ENCODE measurements around the gene NINJ2.

The NINJ2 gene

GRCh38 chr12:574475-575128, 88.6 kb downstream of the NINJ2 start:
- in situ Hi-C loops (cut with HindIII; ENCODE audit: low sequenced_read_pairs): no loop called here

DNA sequence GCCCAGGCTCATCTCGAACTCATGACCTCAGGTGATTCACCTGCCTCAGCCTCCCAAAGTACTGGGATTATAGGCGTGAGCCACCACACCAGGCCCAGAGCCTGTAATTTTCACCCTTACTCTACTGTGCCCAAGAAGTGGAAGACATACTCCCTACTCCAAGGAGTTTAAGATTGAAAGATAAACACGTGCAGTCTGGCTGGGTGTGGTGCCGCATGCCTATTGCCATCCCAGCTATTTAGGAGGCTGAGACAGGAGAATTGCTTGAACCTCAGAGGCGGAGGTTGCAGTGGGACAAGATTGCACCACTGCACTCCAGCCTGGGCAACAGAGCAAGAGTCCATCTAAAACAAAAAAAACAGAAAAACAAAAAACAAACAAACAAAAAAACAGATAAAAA, 90.0 kb downstream of the NINJ2 start:
- in situ Hi-C loops (cut with HindIII; ENCODE audit: low sequenced_read_pairs): no loop called here

GRCh38 chr12:572532-572899, 90.7 kb downstream of the NINJ2 start:
- in situ Hi-C loops (cut with HindIII; ENCODE audit: low sequenced_read_pairs): no loop called here

GRCh38 chr12:571795-572531, 91.3 kb downstream of the NINJ2 start:
- in situ Hi-C loops (cut with HindIII; ENCODE audit: low sequenced_read_pairs): no loop called here

GRCh38 chr12:570921-571794, 92.1 kb downstream of the NINJ2 start:
- in situ Hi-C loops (cut with HindIII; ENCODE audit: low sequenced_read_pairs): no loop called here

- in situ Hi-C loops (cut with HindIII; ENCODE audit: low sequenced_read_pairs): no loop called here
Observed at GRCh38 chr12:570435-570920, 92.8 kb downstream of the NINJ2 start.

DNA sequence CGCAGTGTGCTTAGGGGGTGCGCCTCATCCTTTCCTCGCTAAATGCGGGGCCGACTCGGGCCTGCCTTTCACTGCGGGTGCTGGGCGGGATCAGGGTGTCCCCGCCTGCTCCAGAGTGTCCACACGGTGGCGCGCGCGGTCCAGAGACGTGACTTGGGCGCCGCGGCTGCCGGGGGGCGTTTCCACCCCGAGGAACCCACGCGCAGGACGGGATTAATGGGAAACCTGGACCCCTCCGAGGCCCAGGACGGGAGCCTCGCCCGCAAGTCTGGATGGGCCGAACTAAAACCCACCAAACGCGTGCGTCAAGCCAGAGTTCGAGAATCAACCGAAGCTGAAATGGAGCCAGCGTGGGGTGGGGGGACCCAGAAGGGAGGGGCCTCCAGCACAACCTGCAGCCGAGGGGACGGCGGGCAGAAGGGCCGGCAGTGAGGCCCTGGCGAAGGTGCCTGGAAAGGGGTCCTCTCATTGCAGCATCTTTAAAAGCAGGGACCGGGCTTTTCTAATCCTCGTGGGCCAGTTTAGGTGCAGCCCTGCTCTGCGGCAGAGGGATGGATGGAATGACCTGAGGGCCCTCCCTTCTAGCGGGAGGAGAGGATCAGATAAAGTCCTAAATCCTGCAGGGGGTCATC, 93.3 kb downstream of the NINJ2 start:
- in situ Hi-C loops (cut with HindIII; ENCODE audit: low sequenced_read_pairs): no loop called here

GRCh38 chr12:569091-569676, 94.1 kb downstream of the NINJ2 start:
- in situ Hi-C loops (cut with HindIII; ENCODE audit: low sequenced_read_pairs): no loop called here

DNA sequence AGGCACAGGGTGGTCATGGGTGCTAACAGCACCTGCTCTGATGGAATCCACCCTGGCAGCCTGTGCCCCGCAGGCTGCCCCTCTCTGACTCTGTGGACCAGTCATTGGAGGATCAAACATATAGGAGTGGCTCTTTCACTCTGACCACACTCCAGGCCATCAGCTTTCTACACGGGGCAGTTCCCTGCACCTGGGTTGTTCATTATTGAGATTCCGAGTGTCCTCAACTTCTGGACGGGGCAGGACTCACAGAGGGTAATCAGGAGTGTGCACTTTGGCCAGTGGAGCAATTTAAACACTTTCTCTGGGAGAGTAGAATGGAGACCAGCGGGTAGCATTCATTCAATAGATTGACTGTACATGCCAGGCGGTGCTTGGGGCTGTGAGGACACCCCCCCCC, 94.8 kb downstream of the NINJ2 start:
- in situ Hi-C loops (cut with HindIII; ENCODE audit: low sequenced_read_pairs): no loop called here

DNA sequence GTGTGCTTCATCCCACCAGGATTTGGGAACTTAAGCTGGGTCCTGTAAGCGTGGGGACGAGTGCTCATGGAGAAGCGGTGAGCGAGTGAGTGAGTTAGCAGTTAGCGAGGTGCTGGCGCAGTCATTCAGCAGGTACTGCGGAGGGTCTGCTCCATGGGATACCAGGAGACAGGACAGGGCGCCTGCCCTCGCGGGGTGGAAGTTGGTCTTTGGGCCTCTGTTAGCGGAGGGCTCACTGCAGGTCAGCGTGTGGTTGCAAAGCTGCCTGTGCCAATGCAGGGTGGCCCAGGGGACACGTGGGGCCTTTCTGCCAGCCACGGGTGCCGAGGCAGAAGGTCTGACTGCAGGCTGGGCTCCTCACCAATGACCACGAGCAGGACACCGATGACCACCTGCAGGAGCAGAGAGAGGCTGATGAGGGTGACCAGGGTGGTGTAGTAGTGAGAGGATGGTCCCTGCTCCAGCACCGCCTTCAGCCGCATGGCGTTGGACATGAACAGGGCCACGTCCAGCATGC, 97.6 kb downstream of the NINJ2 start:
- in situ Hi-C loops (cut with HindIII; ENCODE audit: low sequenced_read_pairs): no loop called here

GRCh38 chr12:565161-565560, 98.1 kb downstream of the NINJ2 start:
- in situ Hi-C loops (cut with HindIII; ENCODE audit: low sequenced_read_pairs): no loop called here

DNA sequence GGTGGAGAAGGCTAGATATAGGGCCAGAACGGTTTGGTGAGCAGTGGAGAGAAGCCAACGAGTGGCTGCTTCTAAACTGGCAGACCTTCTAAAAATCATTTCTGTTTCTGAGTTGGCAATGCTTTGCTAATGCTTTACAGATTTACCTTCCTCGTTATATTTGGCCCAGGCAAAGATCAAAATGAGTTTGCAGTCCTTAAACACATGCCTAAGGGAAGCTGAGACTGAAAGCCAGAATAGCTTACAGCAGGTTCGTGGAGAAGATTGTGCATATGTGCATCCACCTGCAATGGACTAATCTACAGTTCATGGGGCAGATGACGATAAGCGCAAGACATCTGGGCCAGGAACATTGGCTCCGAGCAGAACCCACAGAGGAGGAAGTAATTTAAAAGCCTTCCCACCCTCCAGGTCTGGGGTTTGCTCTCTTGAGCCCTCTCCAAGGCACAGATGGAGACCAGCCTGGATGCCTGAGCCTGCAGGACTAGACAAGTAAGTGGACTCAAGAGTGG, 99.4 kb downstream of the NINJ2 start:
- in situ Hi-C loops (cut with HindIII; ENCODE audit: low sequenced_read_pairs): no loop called here

GRCh38 chr12:563250-563781, 99.9 kb downstream of the NINJ2 start:
- in situ Hi-C loops (cut with HindIII; ENCODE audit: low sequenced_read_pairs): no loop called here

DNA sequence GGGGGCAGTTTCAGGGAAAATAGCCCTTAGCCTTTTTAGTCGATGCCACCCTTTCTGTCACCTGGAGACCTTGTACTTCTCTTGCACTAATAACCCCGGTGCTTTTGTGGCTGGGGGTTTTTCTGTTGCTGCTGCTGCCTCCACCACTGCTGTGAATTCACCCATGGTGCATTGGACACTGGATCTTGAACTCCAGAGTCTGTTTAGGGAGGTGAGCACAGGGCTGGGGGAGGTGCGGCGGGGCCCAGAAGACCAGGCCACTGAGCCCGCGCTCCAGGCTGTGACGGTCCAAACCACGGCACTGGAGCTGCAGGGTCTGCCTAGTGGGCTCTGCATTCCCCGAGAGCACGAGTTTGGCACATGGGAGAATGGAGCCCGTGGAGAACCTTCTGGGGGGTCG, 100.6 kb downstream of the NINJ2 start:
- in situ Hi-C loops (cut with HindIII; ENCODE audit: low sequenced_read_pairs): no loop called here

- in situ Hi-C loops (cut with HindIII; ENCODE audit: low sequenced_read_pairs): no loop called here
Observed at GRCh38 chr12:561908-562593, 101.2 kb downstream of the NINJ2 start.

- in situ Hi-C loops (cut with HindIII; ENCODE audit: low sequenced_read_pairs): no loop called here
Observed at GRCh38 chr12:561391-561705, 101.9 kb downstream of the NINJ2 start.

GRCh38 chr12:560691-561390, 102.4 kb downstream of the NINJ2 start:
- in situ Hi-C loops (cut with HindIII; ENCODE audit: low sequenced_read_pairs): no loop called here

DNA sequence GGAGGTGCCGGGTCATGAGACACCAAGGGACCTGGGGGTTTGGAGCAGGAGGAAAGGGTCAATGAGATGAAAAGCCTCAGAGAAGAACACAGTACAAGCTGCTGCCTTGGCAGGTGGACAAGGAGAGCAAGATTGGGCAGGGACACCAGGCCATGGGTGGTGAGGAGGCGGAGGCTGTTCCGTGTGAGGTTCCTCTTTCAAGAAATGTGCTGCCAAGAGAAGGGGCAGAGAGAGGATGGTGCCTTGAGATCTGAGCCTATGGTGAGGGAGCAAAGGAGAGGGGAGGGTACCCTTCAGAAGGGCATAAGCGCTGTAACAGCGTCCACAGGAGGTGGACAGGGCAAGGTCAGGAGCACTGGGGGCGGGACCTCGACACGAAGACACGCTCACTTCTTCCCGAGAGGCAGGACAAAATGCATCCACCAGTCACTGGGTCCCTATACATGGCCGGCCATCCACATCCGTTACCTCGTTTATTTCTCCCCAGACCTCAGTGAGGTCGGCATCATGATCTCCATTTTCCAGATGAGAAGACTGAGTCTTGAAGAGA, 103.3 kb downstream of the NINJ2 start:
- in situ Hi-C loops (cut with HindIII; ENCODE audit: low sequenced_read_pairs): no loop called here
